PC-3 (cell line): ENCODE results near the gene ILDR1. TPM values are rescaled to one million over a fixed set of nuclear protein-coding genes. Genes with fewer than 3 reads are reported as not detected.

ENCODE experiments used
- total RNA-seq: library from RNA; depleted of rRNA; stranded (reverse); fragments of >200 nt; gene quantifications from 2 replicates; pipeline ENCODE4 v1.2.3, GENCODE V29; 2014; rRNA removed

ILDR1 gene
- total RNA-seq, 1 experiment from 2014 or later, result 5.6 TPM

Other genes with a start within 250 kb of the ILDR1 start
- 29.0 and 29.3 TPM in 2 replicates for gene IQCB1, start 187.2 kb downstream of the ILDR1 start, total RNA-seq
- 2.8 and 8.6 TPM in 2 replicates for gene EAF2, start 187.0 kb downstream of the ILDR1 start, total RNA-seq
- 0.12 and 0.91 TPM in 2 replicates for gene SLC15A2, start 127.8 kb downstream of the ILDR1 start, total RNA-seq
- 0.07 TPM in 1 of 2 replicates, not detected in the other for gene CD86, start 33.1 kb upstream of the ILDR1 start, total RNA-seq
- gene CASR, start 161.4 kb upstream of the ILDR1 start, total RNA-seq, result not detected in 2 replicates